GM13977 (cell line): ENCODE measurements around the gene CDC45.

Experiments used
- DNase-seq: peaks from one replicate; pipeline ENCODE4 v3.0.0; 2012; ENCODE audit warnings: low spot score
- CTCF ChIP-seq: IDR thresholded peaks from 2 replicates; pipeline ENCODE4 v1.5.1; 2012; ENCODE audit warnings: mild to moderate bottlenecking, control low read depth; ENCODE audit not compliant: insufficient read depth; ENCODE audit errors: extremely low read depth, missing control alignments
- in situ Hi-C: fragments of 300-500 bp; cut with MboI; formaldehyde crosslinking; loops from one replicate; pipeline ENCODE4 v1.12.0; 2022; ENCODE audit warnings: low sequenced_read_pairs, low pct_unique_long_range_greater_than_20kb, mixed read lengths, inconsistent platforms; ENCODE audit not compliant: unreplicated experiment

Gene CDC45

GRCh38 chr22:19522881-19523239 is 43.1 kb downstream of the CDC45 start:
- DNase-seq: no peak
- in situ Hi-C loops: no loop called here
- no peak for TF ChIP-seq CTCF

DNA sequence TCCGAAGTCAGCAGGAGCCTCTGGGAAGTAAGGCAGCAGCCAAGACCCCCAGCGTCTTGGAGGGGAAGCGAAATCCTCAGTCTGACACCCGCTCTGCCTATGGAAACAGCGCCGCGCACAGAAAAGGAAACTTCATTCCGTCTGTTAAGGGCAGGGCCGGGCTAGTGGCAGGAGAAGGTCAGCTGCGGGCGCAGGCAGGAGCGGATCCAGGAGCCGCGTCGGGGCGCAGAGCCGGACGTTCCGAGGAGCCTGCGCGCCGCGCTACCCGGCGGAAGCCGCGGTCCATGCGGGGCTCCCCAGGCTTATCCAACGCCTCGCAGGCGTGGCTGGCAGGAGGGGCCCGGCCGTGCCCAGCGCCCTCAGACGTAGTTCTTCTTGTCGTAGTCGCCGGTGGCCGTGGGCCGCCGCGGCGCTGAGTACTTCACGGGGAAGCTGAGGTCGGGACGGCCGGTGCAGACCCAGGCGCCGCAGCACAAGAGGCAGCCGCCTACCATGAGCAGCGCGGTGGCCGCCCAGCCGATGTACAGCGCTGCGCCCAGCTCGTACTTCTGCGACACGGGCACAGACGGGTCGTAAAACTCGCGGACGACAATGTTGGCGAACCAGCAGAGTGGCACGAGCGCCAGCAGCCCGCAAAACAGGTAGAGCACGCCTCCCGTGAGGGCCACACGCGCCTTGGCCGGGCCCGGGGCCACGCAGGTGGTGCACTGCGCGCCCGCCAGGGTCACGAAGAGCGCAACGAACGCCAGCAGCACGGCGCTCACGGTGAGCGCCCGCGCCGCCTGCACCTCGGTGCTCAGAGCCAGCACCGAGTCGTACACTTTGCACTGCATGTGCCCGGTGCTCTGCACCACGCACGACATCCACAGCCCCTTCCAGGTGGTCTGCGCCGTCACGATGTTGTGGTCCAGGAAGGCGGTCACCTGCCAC is 43.8 kb downstream of the CDC45 start:
- TF ChIP-seq CTCF: no peak
- DNase-seq: peak; percentile 48
- in situ Hi-C loops: no loop called here

- peak; percentile 67 for DNase-seq
- no peak for TF ChIP-seq CTCF
- in situ Hi-C loops: no loop called here
Measured at GRCh38 chr22:19524170-19525115, 44.7 kb downstream of the CDC45 start, which contains the start of gene CLDN5. CLDN5 (minus strand) TSS chr22:19524410; CDS start chr22:19524255, 155 bp downstream.

GRCh38 chr22:19525116-19525660 is 45.5 kb downstream of the CDC45 start:
- in situ Hi-C loops: no loop called here
- no peak for DNase-seq
- TF ChIP-seq CTCF: no peak

DNA sequence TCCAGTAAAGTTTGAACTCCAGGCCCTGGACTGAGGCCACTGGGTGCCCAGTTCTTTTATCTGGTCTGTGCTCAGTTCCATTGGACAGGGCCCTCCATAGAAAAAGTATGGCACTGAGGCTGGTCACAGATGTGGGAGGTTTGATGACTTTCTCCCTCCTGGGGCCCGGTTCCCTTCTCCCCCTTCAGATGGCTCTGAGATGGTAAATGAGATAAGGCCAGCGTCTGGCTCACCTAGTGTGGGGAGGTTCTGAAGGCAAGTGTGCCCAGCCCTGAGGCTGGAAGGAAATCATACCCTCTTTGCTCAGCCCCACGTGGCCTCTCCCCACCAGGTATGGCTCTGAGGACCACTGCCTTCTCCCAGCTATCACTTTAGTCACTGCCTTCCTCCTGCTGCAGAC is 45.9 kb downstream of the CDC45 start:
- TF ChIP-seq CTCF: no peak
- in situ Hi-C loops: no loop called here
- no peak for DNase-seq

GRCh38 chr22:19526076-19526701 is 46.5 kb downstream of the CDC45 start:
- TF ChIP-seq CTCF: no peak
- in situ Hi-C loops: no loop called here
- DNase-seq: no peak
